ENCODE measurements around the gene BNIP5.

DNA sequence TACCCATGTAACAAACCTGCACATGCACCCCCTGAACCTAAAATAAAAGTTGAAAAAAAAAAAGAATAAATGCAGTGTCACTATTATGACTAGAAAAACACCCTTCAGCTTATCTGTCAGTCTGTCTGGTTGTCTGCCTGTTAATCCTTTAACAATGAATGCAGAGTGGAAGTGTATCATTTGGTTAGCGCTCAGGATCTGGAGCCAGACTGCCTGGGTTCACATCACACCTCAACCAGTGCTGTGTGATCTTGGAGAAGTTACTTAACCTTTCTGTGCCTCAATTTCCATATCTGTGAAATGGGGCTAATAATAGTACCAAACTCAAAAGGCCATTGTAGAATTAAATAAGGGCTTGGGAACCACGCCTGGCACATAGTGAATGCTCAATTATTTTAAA is 34.0 kb upstream of the BNIP5 start:
- TF ChIP-seq, protein P1, sequence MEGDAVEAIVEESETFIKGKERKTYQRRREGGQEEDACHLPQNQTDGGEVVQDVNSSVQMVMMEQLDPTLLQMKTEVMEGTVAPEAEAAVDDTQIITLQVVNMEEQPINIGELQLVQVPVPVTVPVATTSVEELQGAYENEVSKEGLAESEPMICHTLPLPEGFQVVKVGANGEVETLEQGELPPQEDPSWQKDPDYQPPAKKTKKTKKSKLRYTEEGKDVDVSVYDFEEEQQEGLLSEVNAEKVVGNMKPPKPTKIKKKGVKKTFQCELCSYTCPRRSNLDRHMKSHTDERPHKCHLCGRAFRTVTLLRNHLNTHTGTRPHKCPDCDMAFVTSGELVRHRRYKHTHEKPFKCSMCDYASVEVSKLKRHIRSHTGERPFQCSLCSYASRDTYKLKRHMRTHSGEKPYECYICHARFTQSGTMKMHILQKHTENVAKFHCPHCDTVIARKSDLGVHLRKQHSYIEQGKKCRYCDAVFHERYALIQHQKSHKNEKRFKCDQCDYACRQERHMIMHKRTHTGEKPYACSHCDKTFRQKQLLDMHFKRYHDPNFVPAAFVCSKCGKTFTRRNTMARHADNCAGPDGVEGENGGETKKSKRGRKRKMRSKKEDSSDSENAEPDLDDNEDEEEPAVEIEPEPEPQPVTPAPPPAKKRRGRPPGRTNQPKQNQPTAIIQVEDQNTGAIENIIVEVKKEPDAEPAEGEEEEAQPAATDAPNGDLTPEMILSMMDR (IDR thresholded peaks at IDR 0.05 in 8 of 11, conservative IDR thresholded peaks at IDR 0.05 in 3 of 11) = no peak
- TF ChIP-seq POLR2A (IDR thresholded peaks at IDR 0.05) (no peak), POLR2AphosphoS5 (IDR thresholded peaks at IDR 0.05) (no peak)

All from spleen (tissue), 7 donors.